ENCODE results near the gene CDKN2B-AS1.

DNA sequence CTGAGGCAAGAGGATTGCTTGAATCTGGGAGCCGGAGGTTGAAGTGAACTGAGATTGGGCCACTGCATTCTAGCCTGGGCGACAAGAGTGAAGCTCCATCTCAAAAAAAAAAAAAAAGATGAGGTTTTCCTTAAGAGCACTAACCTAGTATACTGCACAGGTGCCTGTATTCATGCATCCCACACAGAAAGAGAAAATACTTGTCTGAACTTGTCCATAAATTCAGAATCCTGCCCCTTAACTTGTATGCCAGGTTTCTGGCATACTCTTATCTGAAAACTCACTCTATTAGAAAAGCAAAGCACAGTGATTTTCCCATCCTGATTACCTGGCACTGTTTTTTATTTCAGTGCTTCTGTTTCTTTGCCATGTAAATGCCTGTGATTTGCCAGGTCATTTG lies 139.8 kb downstream of the CDKN2B-AS1 start:
- TF ChIP-seq, protein P1, sequence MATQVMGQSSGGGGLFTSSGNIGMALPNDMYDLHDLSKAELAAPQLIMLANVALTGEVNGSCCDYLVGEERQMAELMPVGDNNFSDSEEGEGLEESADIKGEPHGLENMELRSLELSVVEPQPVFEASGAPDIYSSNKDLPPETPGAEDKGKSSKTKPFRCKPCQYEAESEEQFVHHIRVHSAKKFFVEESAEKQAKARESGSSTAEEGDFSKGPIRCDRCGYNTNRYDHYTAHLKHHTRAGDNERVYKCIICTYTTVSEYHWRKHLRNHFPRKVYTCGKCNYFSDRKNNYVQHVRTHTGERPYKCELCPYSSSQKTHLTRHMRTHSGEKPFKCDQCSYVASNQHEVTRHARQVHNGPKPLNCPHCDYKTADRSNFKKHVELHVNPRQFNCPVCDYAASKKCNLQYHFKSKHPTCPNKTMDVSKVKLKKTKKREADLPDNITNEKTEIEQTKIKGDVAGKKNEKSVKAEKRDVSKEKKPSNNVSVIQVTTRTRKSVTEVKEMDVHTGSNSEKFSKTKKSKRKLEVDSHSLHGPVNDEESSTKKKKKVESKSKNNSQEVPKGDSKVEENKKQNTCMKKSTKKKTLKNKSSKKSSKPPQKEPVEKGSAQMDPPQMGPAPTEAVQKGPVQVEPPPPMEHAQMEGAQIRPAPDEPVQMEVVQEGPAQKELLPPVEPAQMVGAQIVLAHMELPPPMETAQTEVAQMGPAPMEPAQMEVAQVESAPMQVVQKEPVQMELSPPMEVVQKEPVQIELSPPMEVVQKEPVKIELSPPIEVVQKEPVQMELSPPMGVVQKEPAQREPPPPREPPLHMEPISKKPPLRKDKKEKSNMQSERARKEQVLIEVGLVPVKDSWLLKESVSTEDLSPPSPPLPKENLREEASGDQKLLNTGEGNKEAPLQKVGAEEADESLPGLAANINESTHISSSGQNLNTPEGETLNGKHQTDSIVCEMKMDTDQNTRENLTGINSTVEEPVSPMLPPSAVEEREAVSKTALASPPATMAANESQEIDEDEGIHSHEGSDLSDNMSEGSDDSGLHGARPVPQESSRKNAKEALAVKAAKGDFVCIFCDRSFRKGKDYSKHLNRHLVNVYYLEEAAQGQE (IDR thresholded peaks at IDR 0.05): no peak
- TF ChIP-seq POLR2A (IDR thresholded peaks at IDR 0.05; ENCODE audit: low read length): no peak
- no peak for TF ChIP-seq CEBPB (IDR thresholded peaks at IDR 0.05)
- TF ChIP-seq, protein P2, sequence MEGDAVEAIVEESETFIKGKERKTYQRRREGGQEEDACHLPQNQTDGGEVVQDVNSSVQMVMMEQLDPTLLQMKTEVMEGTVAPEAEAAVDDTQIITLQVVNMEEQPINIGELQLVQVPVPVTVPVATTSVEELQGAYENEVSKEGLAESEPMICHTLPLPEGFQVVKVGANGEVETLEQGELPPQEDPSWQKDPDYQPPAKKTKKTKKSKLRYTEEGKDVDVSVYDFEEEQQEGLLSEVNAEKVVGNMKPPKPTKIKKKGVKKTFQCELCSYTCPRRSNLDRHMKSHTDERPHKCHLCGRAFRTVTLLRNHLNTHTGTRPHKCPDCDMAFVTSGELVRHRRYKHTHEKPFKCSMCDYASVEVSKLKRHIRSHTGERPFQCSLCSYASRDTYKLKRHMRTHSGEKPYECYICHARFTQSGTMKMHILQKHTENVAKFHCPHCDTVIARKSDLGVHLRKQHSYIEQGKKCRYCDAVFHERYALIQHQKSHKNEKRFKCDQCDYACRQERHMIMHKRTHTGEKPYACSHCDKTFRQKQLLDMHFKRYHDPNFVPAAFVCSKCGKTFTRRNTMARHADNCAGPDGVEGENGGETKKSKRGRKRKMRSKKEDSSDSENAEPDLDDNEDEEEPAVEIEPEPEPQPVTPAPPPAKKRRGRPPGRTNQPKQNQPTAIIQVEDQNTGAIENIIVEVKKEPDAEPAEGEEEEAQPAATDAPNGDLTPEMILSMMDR (IDR thresholded peaks at IDR 0.05): no peak
- no peak for TF ChIP-seq CBX2 (IDR thresholded peaks at IDR 0.05; ENCODE audit: borderline replicate concordance, low read depth)
- no peak for TF ChIP-seq ZNF302 (CRISPR knock-in tag; IDR thresholded peaks at IDR 0.05)
- TF ChIP-seq USF2 (IDR thresholded peaks at IDR 0.05): no peak
- no peak for TF ChIP-seq RAD21 (conservative IDR thresholded peaks at IDR 0.05 in 1 of 2, IDR thresholded peaks at IDR 0.05 in 1 of 2)
- TF ChIP-seq JUNB (IDR thresholded peaks at IDR 0.05): no peak
- no peak for TF ChIP-seq NR3C1 (IDR thresholded peaks at IDR 0.05)
- no peak for TF ChIP-seq EP300 (IDR thresholded peaks at IDR 0.05)
